Measurements from ENCODE around the gene ADPGK.

DNA sequence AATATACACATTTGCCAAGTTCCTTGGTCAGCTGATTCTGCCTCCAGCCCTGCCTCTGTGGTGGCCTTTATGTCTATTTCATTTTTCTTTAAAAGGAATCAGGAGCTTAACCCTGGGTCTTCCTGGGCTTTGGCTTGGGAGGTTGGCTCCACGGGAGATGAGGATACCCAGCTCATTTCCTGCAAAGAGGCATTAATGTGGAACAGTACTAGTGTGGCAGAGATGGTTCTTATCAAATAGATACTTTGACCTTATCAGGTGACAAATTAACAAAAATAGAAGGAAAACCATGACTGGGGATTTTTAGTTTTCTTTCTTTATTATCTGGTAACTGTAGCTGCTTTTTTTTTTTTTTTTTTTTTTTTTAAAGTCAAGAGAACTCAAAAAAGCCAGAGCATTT, 54.7 kb downstream of the ADPGK start:
- no peak for TF ChIP-seq EZH2 (IDR thresholded peaks at IDR 0.05; ENCODE audit: insufficient read depth, low read length)
- TF ChIP-seq, protein P1, sequence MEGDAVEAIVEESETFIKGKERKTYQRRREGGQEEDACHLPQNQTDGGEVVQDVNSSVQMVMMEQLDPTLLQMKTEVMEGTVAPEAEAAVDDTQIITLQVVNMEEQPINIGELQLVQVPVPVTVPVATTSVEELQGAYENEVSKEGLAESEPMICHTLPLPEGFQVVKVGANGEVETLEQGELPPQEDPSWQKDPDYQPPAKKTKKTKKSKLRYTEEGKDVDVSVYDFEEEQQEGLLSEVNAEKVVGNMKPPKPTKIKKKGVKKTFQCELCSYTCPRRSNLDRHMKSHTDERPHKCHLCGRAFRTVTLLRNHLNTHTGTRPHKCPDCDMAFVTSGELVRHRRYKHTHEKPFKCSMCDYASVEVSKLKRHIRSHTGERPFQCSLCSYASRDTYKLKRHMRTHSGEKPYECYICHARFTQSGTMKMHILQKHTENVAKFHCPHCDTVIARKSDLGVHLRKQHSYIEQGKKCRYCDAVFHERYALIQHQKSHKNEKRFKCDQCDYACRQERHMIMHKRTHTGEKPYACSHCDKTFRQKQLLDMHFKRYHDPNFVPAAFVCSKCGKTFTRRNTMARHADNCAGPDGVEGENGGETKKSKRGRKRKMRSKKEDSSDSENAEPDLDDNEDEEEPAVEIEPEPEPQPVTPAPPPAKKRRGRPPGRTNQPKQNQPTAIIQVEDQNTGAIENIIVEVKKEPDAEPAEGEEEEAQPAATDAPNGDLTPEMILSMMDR (IDR thresholded peaks at IDR 0.05; ENCODE audit: insufficient read depth, low read depth, low read length), result no peak

Data from astrocyte (in vitro differentiated cells and primary cell).